ENCODE measurements around the gene ARHGAP26.

Gene ARHGAP26

GRCh38 chr5:143055596-143056338 is 285.6 kb downstream of the ARHGAP26 start:
- peaks cover 5% of the 10 kb centered on the region for H3K4me1 ChIP-seq (ENCODE audit: control insufficient read depth, insufficient read depth, low read length)
- no peaks in the 10 kb centered on the region for H3K36me3 ChIP-seq (ENCODE audit: control insufficient read depth, insufficient read depth, low read length)
- H3K9ac ChIP-seq (ENCODE audit: low read length), result no peak overlapping the region
- no peak overlapping the region for H3K4me3 ChIP-seq (ENCODE audit: low read length)
- no peaks in the 10 kb centered on the region for H3K9me3 ChIP-seq (ENCODE audit: control insufficient read depth, low read length)
- H3K27me3 ChIP-seq (ENCODE audit: control insufficient read depth, insufficient read depth, low read length), result no peaks in the 10 kb centered on the region

GRCh38 chr5:143056339-143056704 is 286.1 kb downstream of the ARHGAP26 start:
- peaks cover 1% of the 10 kb centered on the region for H3K4me1 ChIP-seq (ENCODE audit: control insufficient read depth, insufficient read depth, low read length)
- no peaks in the 10 kb centered on the region for H3K36me3 ChIP-seq (ENCODE audit: control insufficient read depth, insufficient read depth, low read length)
- no peaks in the 10 kb centered on the region for H3K9me3 ChIP-seq (ENCODE audit: control insufficient read depth, low read length)
- H3K4me3 ChIP-seq (ENCODE audit: low read length), result no peak overlapping the region
- H3K9ac ChIP-seq (ENCODE audit: low read length), result no peak overlapping the region
- H3K27me3 ChIP-seq (ENCODE audit: control insufficient read depth, insufficient read depth, low read length), result no peaks in the 10 kb centered on the region

GRCh38 chr5:143056792-143057579 is 286.8 kb downstream of the ARHGAP26 start:
- no peaks in the 10 kb centered on the region for H3K27me3 ChIP-seq (ENCODE audit: control insufficient read depth, insufficient read depth, low read length)

GRCh38 chr5:143057580-143057999 is 287.4 kb downstream of the ARHGAP26 start:
- Histone ChIP-seq H3K4me1 (ENCODE audit: control insufficient read depth, insufficient read depth, low read length) (no peaks in the 10 kb centered on the region), H3K4me3 (ENCODE audit: low read length) (no peak overlapping the region), H3K36me3 (ENCODE audit: control insufficient read depth, insufficient read depth, low read length) (no peaks in the 10 kb centered on the region), H3K27me3 (ENCODE audit: control insufficient read depth, insufficient read depth, low read length) (no peaks in the 10 kb centered on the region), H3K9me3 (ENCODE audit: control insufficient read depth, low read length) (no peaks in the 10 kb centered on the region), H3K9ac (ENCODE audit: low read length) (no peak overlapping the region)

More at GRCh38 chr5:143056792-143057579, 286.8 kb downstream of the ARHGAP26 start:
- Histone ChIP-seq H3K9ac (ENCODE audit: low read length) (no peak overlapping the region), H3K4me3 (ENCODE audit: low read length) (no peak overlapping the region), H3K4me1 (ENCODE audit: control insufficient read depth, insufficient read depth, low read length) (no peaks in the 10 kb centered on the region), H3K9me3 (ENCODE audit: control insufficient read depth, low read length) (no peaks in the 10 kb centered on the region), H3K36me3 (ENCODE audit: control insufficient read depth, insufficient read depth, low read length) (no peaks in the 10 kb centered on the region)

- Histone ChIP-seq H3K4me1 (ENCODE audit: control insufficient read depth, insufficient read depth, low read length) (peaks cover 6% of the 10 kb centered on the region), H3K4me3 (ENCODE audit: low read length) (no peak overlapping the region), H3K27me3 (ENCODE audit: control insufficient read depth, insufficient read depth, low read length) (no peaks in the 10 kb centered on the region), H3K9me3 (ENCODE audit: control insufficient read depth, low read length) (no peaks in the 10 kb centered on the region), H3K9ac (ENCODE audit: low read length) (no peak overlapping the region), H3K36me3 (ENCODE audit: control insufficient read depth, insufficient read depth, low read length) (no peaks in the 10 kb centered on the region)
Measured at GRCh38 chr5:143059355-143059754, 289.2 kb downstream of the ARHGAP26 start.

- Histone ChIP-seq H3K27me3 (ENCODE audit: control insufficient read depth, insufficient read depth, low read length) (no peaks in the 10 kb centered on the region), H3K4me3 (ENCODE audit: low read length) (no peak overlapping the region), H3K9me3 (ENCODE audit: control insufficient read depth, low read length) (no peaks in the 10 kb centered on the region), H3K36me3 (ENCODE audit: control insufficient read depth, insufficient read depth, low read length) (no peaks in the 10 kb centered on the region), H3K4me1 (ENCODE audit: control insufficient read depth, insufficient read depth, low read length) (peaks cover 6% of the 10 kb centered on the region), H3K9ac (ENCODE audit: low read length) (no peak overlapping the region)
Measured at GRCh38 chr5:143059976-143060765, 290.0 kb downstream of the ARHGAP26 start.

- H3K9ac ChIP-seq (ENCODE audit: low read length), result no peak overlapping the region
- no peaks in the 10 kb centered on the region for H3K9me3 ChIP-seq (ENCODE audit: control insufficient read depth, low read length)
- H3K4me3 ChIP-seq (ENCODE audit: low read length), result no peak overlapping the region
- peaks cover 6% of the 10 kb centered on the region for H3K4me1 ChIP-seq (ENCODE audit: control insufficient read depth, insufficient read depth, low read length)
- H3K27me3 ChIP-seq (ENCODE audit: control insufficient read depth, insufficient read depth, low read length), result no peaks in the 10 kb centered on the region
- no peaks in the 10 kb centered on the region for H3K36me3 ChIP-seq (ENCODE audit: control insufficient read depth, insufficient read depth, low read length)
Measured at GRCh38 chr5:143061161-143061945, 291.2 kb downstream of the ARHGAP26 start.

- no peak overlapping the region for H3K9ac ChIP-seq (ENCODE audit: low read length)
- H3K4me1 ChIP-seq (ENCODE audit: control insufficient read depth, insufficient read depth, low read length), result peaks cover 6% of the 10 kb centered on the region
- no peak overlapping the region for H3K4me3 ChIP-seq (ENCODE audit: low read length)
- no peaks in the 10 kb centered on the region for H3K36me3 ChIP-seq (ENCODE audit: control insufficient read depth, insufficient read depth, low read length)
- H3K9me3 ChIP-seq (ENCODE audit: control insufficient read depth, low read length), result no peaks in the 10 kb centered on the region
- H3K27me3 ChIP-seq (ENCODE audit: control insufficient read depth, insufficient read depth, low read length), result no peaks in the 10 kb centered on the region
Measured at GRCh38 chr5:143062379-143062778, 292.2 kb downstream of the ARHGAP26 start.

GRCh38 chr5:143063175-143063970 is 293.2 kb downstream of the ARHGAP26 start:
- Histone ChIP-seq H3K27me3 (ENCODE audit: control insufficient read depth, insufficient read depth, low read length) (no peaks in the 10 kb centered on the region), H3K9me3 (ENCODE audit: control insufficient read depth, low read length) (no peaks in the 10 kb centered on the region), H3K4me3 (ENCODE audit: low read length) (no peak overlapping the region), H3K9ac (ENCODE audit: low read length) (no peak overlapping the region), H3K36me3 (ENCODE audit: control insufficient read depth, insufficient read depth, low read length) (no peaks in the 10 kb centered on the region), H3K4me1 (ENCODE audit: control insufficient read depth, insufficient read depth, low read length) (peaks cover 6% of the 10 kb centered on the region)

GRCh38 chr5:143064218-143064641 is 294.1 kb downstream of the ARHGAP26 start:
- no peaks in the 10 kb centered on the region for H3K27me3 ChIP-seq (ENCODE audit: control insufficient read depth, insufficient read depth, low read length)
- no peak overlapping the region for H3K9ac ChIP-seq (ENCODE audit: low read length)
- H3K9me3 ChIP-seq (ENCODE audit: control insufficient read depth, low read length), result no peaks in the 10 kb centered on the region
- no peak overlapping the region for H3K4me3 ChIP-seq (ENCODE audit: low read length)
- no peaks in the 10 kb centered on the region for H3K36me3 ChIP-seq (ENCODE audit: control insufficient read depth, insufficient read depth, low read length)
- peaks cover 6% of the 10 kb centered on the region for H3K4me1 ChIP-seq (ENCODE audit: control insufficient read depth, insufficient read depth, low read length)

GRCh38 chr5:143064676-143065075 is 294.5 kb downstream of the ARHGAP26 start:
- Histone ChIP-seq H3K9ac (ENCODE audit: low read length) (no peak overlapping the region), H3K27me3 (ENCODE audit: control insufficient read depth, insufficient read depth, low read length) (no peaks in the 10 kb centered on the region), H3K4me3 (ENCODE audit: low read length) (no peak overlapping the region), H3K36me3 (ENCODE audit: control insufficient read depth, insufficient read depth, low read length) (no peaks in the 10 kb centered on the region), H3K4me1 (ENCODE audit: control insufficient read depth, insufficient read depth, low read length) (peaks cover 6% of the 10 kb centered on the region), H3K9me3 (ENCODE audit: control insufficient read depth, low read length) (no peaks in the 10 kb centered on the region)
